IMR-90 (cell line): Measurements from ENCODE around the gene DIP2C. TPM values are rescaled to one million over a fixed set of nuclear protein-coding genes. Genes with fewer than 3 reads are reported as not detected.

ENCODE experiments used
- ATAC-seq: fragments of 200-7000 bp; cut with Tn5 transposase; 2 replicates; pipeline ENCODE4 v1.9.1; 2020; ENCODE audit warnings: low read depth, mild to moderate bottlenecking, moderate library complexity
- BruUV-seq: library from RNA; stranded (reverse); fragments of 400-500 nt; replicated peaks from 2 replicates; lab custom pipeline; 2021; lab: Mats Ljungman, UMichigan
- CTCF ChIA-PET: fragments of 300-600 bp; formaldehyde crosslinking; extraction: SDS; loops from one replicate; lab custom pipeline; 2021; ENCODE audit warnings: antibody characterized with exemption; lab: Yijun Ruan, JAX
- POLR2A ChIA-PET: fragments of 300-600 bp; sonication (Branson Sonifier 250); formaldehyde crosslinking; loops from one replicate; lab custom pipeline; 2022; ENCODE audit warnings: antibody characterized with exemption; ENCODE audit not compliant: unreplicated experiment; lab: Charles Lee
- DNase-seq: peaks from one replicate; pipeline ENCODE4 v3.0.0; 2013
- H2AFZ ChIP-seq: replicated peaks from 2 replicates; pipeline ENCODE3; 2013; ENCODE audit warnings: low read length, mild to moderate bottlenecking; ENCODE audit not compliant: poor library complexity
- H2AK5ac ChIP-seq: 2 replicates; pipeline ENCODE4 v1.6.1; 2013; ENCODE audit warnings: low read depth, low read length, inconsistent platforms
- H2AK9ac ChIP-seq: replicated peaks from 2 replicates; pipeline ENCODE3; 2013; ENCODE audit warnings: mild to moderate bottlenecking, low read depth, low read length, moderate library complexity; ENCODE audit not compliant: poor library complexity
- H2BK120ac ChIP-seq: 2 replicates; pipeline ENCODE4 v1.6.1; 2013; ENCODE audit warnings: low read depth, low read length, inconsistent platforms
- H2BK15ac ChIP-seq: 3 replicates; pipeline ENCODE4 v1.6.1; 2013; ENCODE audit warnings: low read depth, low read length, inconsistent platforms
- H2BK20ac ChIP-seq: 2 replicates; pipeline ENCODE4 v1.6.1; 2013; ENCODE audit warnings: low read depth, mild to moderate bottlenecking, inconsistent platforms, low read length, moderate library complexity
- H2BK5ac ChIP-seq: 2 replicates; pipeline ENCODE4 v1.6.1; 2013; ENCODE audit warnings: mild to moderate bottlenecking, low read depth, low read length, inconsistent platforms; ENCODE audit not compliant: poor library complexity, severe bottlenecking
- H3K14ac ChIP-seq: replicated peaks from 2 replicates; pipeline ENCODE4 v1.6.1; 2013; ENCODE audit warnings: low read depth, low read length, inconsistent platforms
- H3K18ac ChIP-seq: 2 replicates; pipeline ENCODE4 v1.6.1; 2013; ENCODE audit warnings: low read depth, low read length, control low read depth
- H3K23ac ChIP-seq: 2 replicates; pipeline ENCODE4 v1.6.1; 2013; ENCODE audit warnings: low read depth, low read length, inconsistent platforms
- H3K27ac ChIP-seq: 2 replicates; pipeline ENCODE4 v1.5.1; 2013; ENCODE audit warnings: mild to moderate bottlenecking, control low read depth, low read length; ENCODE audit not compliant: insufficient read depth
- H3K27me3 ChIP-seq: 2 replicates; pipeline ENCODE4 v1.6.1; 2013; ENCODE audit warnings: low read length; ENCODE audit not compliant: control insufficient read depth, insufficient read depth
- H3K36me3 ChIP-seq: 2 replicates; pipeline ENCODE4 v1.6.1; 2013; ENCODE audit warnings: low read length, mixed read lengths; ENCODE audit not compliant: control insufficient read depth, insufficient read depth
- H3K4ac ChIP-seq: 2 replicates; pipeline ENCODE4 v1.6.1; 2013; ENCODE audit warnings: low read depth, low read length, inconsistent platforms
- H3K4me1 ChIP-seq: 2 replicates; pipeline ENCODE4 v1.6.1; 2013; ENCODE audit warnings: low read length, mixed read lengths; ENCODE audit not compliant: control insufficient read depth, insufficient read depth
- H3K4me2 ChIP-seq: 2 replicates; pipeline ENCODE4 v1.6.1; 2013; ENCODE audit warnings: low read depth, mild to moderate bottlenecking, control low read depth, low read length, moderate library complexity
- H3K4me3 ChIP-seq: 2 replicates; pipeline ENCODE4 v1.5.1; 2013; ENCODE audit warnings: low read depth, mild to moderate bottlenecking, control low read depth, low read length, moderate library complexity; ENCODE audit not compliant: insufficient read depth
- H3K56ac ChIP-seq: 2 replicates; pipeline ENCODE4 v1.6.1; 2013; ENCODE audit warnings: low read length, inconsistent platforms; ENCODE audit not compliant: insufficient read depth; ENCODE audit errors: extremely low read depth
- H3K79me1 ChIP-seq, 2 experiments: 2 replicates each; pipeline ENCODE4 v1.6.1; 2013; ENCODE audit warnings: low read length in 2 of 2, inconsistent platforms in 1 of 2, low read depth in 1 of 2
- H3K9ac ChIP-seq: 2 replicates; pipeline ENCODE4 v1.6.1; 2013; ENCODE audit warnings: low read depth, low read length, control low read depth
- H3K9me1 ChIP-seq: 2 replicates; pipeline ENCODE4 v1.6.1; 2013; ENCODE audit warnings: low read length, inconsistent platforms; ENCODE audit not compliant: insufficient read depth
- H3K9me3 ChIP-seq: 2 replicates; pipeline ENCODE4 v1.6.1; 2013; ENCODE audit warnings: low read length; ENCODE audit not compliant: control insufficient read depth, insufficient read depth
- H4K20me1 ChIP-seq: 2 replicates; pipeline ENCODE4 v1.6.1; 2013; ENCODE audit warnings: low read length, inconsistent platforms; ENCODE audit not compliant: insufficient read depth
- H4K5ac ChIP-seq: 2 replicates; pipeline ENCODE4 v1.6.1; 2013; ENCODE audit warnings: mild to moderate bottlenecking, low read depth, low read length, control low read depth
- H4K8ac ChIP-seq, 2 experiments: 2 replicates each; pipeline ENCODE4 v1.6.1; 2013; ENCODE audit warnings: low read depth in 2 of 2, low read length in 2 of 2, control low read depth in 1 of 2, inconsistent platforms in 1 of 2
- H4K91ac ChIP-seq: 2 replicates; pipeline ENCODE4 v1.6.1; 2013; ENCODE audit warnings: low read depth, low read length, inconsistent platforms; ENCODE audit not compliant: insufficient read depth
- CHD1 ChIP-seq: IDR thresholded peaks from 2 replicates; pipeline ENCODE4 v1.6.1; 2012; ENCODE audit warnings: low read depth, low read length, improper control_type of control experiment
- FOS ChIP-seq: fragments of 150-350 bp; IDR thresholded peaks from 2 replicates; pipeline ENCODE4 v1.6.1; 2016; ENCODE audit warnings: low read depth, low read length
- MAFK ChIP-seq: IDR thresholded peaks from 2 replicates; pipeline ENCODE4 v1.6.1; 2012; ENCODE audit warnings: low read depth, low read length, improper control_type of control experiment
- RAD21 ChIP-seq: IDR thresholded peaks from 2 replicates; pipeline ENCODE4 v1.6.1; 2012; ENCODE audit warnings: low read length, improper control_type of control experiment
- RCOR1 ChIP-seq: IDR thresholded peaks from 2 replicates; pipeline ENCODE4 v1.6.1; 2012; ENCODE audit warnings: mild to moderate bottlenecking, low read length, improper control_type of control experiment; ENCODE audit not compliant: insufficient replicate concordance
- RFX5 ChIP-seq: IDR thresholded peaks from 2 replicates; pipeline ENCODE4 v1.8.0; 2012; ENCODE audit warnings: low read depth, mild to moderate bottlenecking, low read length, moderate library complexity
- WGBS, 2 experiments: methylation state at CpG; one replicate each; pipeline versions ENCODE4 v1.1.5 to v1.1.7; 2013; ENCODE audit warnings: missing lambda C conversion rate in 2 of 2; ENCODE audit not compliant: insufficient read length in 1 of 2; ENCODE audit errors: extremely low coverage in 2 of 2; 5-methylcytosine and 5-hydroxymethylcytosine counted together
- dilution Hi-C: fragments of 300-500 bp; cut with HindIII; formaldehyde crosslinking; loops from one replicate; pipeline ENCODE4 v1.14.3; 2018; ENCODE audit warnings: low sequenced_read_pairs; ENCODE audit not compliant: unreplicated experiment
- in situ Hi-C: fragments of 300-500 bp; cut with MboI; formaldehyde crosslinking; loops from 3 replicates; pipeline ENCODE4 v1.14.3; 2019; ENCODE audit warnings: low sequenced_read_pairs, inconsistent platforms, mixed read lengths
- intact Hi-C: fragments of 100-400 bp; cut with micrococcal nuclease; formaldehyde crosslinking; loops from 2 replicates; pipeline ENCODE4 v1.10.0; 2022
- polyA plus RNA-seq, 3 experiments: library from polyadenylated mRNA; depleted of rRNA; stranded (reverse); fragments of >200 nt; gene quantifications; 2 replicates each; pipeline ENCODE4 v1.2.3, GENCODE V29; 2012; ENCODE audit warnings: low replicate concordance in 1 of 3
- total RNA-seq: library from RNA; depleted of rRNA; stranded (reverse); fragments of >200 nt; gene quantifications from 2 replicates; pipeline ENCODE4 v1.2.3, GENCODE V29; 2012
- TF ChIP-seq, protein P1 (sequence below): fragments of 150-350 bp; IDR thresholded peaks from 2 replicates; pipeline ENCODE4 v1.6.1; 2016; ENCODE audit warnings: low read depth, mild to moderate bottlenecking, low read length, moderate library complexity, borderline replicate concordance

The DIP2C gene
- total and polyA plus RNA-seq, 2 of the 4 experiments (the other 2 are of a cell fraction), result 8.6 to 17.3 TPM

- intact Hi-C loops, result no loop called here
- POLR2A ChIA-PET, result no interaction called here
- WGBS, 2 experiments, result no CpG with 5 or more reads among the region's 15 CpGs
- Histone ChIP-seq H3K56ac (0 out of 2 replicates have a peak overlapping the region, but pooled peaks have one; percentile 1), H4K8ac (peak overlapping the region; percentile 14 to 86; a peak in 3 of 4 replicates), H3K27ac (peak overlapping the region; percentile 82), H3K9me3 (no peaks in the 10 kb centered on the region), H4K5ac (peak overlapping the region; percentile 41; the same call in 1 of the 2 replicates), H2AFZ (peak overlapping the region; percentile 79), H2BK120ac (peak overlapping the region; percentile 82), H3K36me3 (0 out of 2 replicates have a peak, but pooled peaks cover 1% of the 10 kb centered on the region), H2AK9ac (peak overlapping the region; percentile 6), H3K27me3 (no peaks in the 10 kb centered on the region), H3K14ac (peak overlapping the region; percentile 92), H2AK5ac (peak overlapping the region; percentile 83), H3K4me2 (peak overlapping the region; percentile 77), H4K20me1 (peaks cover 22% of the 10 kb centered on the region), H3K79me1 (peaks cover 32 to 96% of the 10 kb centered on the region in 2 experiments), H3K4me1 (peaks cover 22% of the 10 kb centered on the region), H3K9me1 (peaks cover 45% of the 10 kb centered on the region), H3K18ac (peak overlapping the region; percentile 63), H2BK20ac (0 out of 2 replicates have a peak overlapping the region, but pooled peaks have one; percentile 8), H3K4me3 (no peak overlapping the region), H2BK5ac (peak overlapping the region; percentile 57), H3K9ac (peak overlapping the region; percentile 63), H3K4ac (peak overlapping the region; percentile 71), H2BK15ac (peak overlapping the region; percentile 39; the same call in 1 of the 3 replicates), H3K23ac (peak overlapping the region; percentile 25), H4K91ac (peak overlapping the region; percentile 72)
- no TSS peak for BruUV-seq
- TF ChIP-seq, protein P1, sequence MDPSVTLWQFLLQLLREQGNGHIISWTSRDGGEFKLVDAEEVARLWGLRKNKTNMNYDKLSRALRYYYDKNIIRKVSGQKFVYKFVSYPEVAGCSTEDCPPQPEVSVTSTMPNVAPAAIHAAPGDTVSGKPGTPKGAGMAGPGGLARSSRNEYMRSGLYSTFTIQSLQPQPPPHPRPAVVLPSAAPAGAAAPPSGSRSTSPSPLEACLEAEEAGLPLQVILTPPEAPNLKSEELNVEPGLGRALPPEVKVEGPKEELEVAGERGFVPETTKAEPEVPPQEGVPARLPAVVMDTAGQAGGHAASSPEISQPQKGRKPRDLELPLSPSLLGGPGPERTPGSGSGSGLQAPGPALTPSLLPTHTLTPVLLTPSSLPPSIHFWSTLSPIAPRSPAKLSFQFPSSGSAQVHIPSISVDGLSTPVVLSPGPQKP, result no peak
- TF ChIP-seq RCOR1, result no peak
- TF ChIP-seq RAD21, result no peak
- no peak for TF ChIP-seq MAFK
- TF ChIP-seq FOS, result no peak
- TF ChIP-seq CHD1, result no peak
- no peak for TF ChIP-seq RFX5
- in situ Hi-C loops, result no loop called here
- dilution Hi-C loops, result no loop called here
- DNase-seq (no peak), ATAC-seq (no peak)
- CTCF ChIA-PET, result no interaction called here
Observed at GRCh38 chr10:593421-593820, 96.0 kb downstream of the DIP2C start.
